Sigmoid colon (tissue), 4 donors: Measurements from ENCODE around the gene IGSF21.

ENCODE experiments used
- POLR2A ChIP-seq, 2 donors: fragments of 450-650 bp; IDR thresholded peaks; one replicate each; pipeline ENCODE4 v1.6.1; 2016; ENCODE audit warnings: antibody characterized with exemption in 2 of 2, mild to moderate bottlenecking in 2 of 2, moderate library complexity in 2 of 2
- POLR2AphosphoS5 ChIP-seq, 4 donors: sonication (generic); formaldehyde crosslinking; IDR thresholded peaks; one replicate each; pipeline ENCODE4 v1.6.1; 2017; ENCODE audit warnings: antibody characterized with exemption in 4 of 4
- TF ChIP-seq, protein P1 (sequence below), 4 experiments: fragments of 450-650 bp in 3 of 4; fragments of 200-600 bp in 1 of 4; IDR thresholded peaks; one replicate each; pipeline ENCODE4 v1.5.1; 2016 to 2019; ENCODE audit warnings: antibody characterized with exemption in 4 of 4, mild to moderate bottlenecking in 3 of 4, moderate library complexity in 2 of 4

GRCh38 chr1:18247151-18247550 lies 139.6 kb downstream of the IGSF21 start:
- TF ChIP-seq, protein P1, sequence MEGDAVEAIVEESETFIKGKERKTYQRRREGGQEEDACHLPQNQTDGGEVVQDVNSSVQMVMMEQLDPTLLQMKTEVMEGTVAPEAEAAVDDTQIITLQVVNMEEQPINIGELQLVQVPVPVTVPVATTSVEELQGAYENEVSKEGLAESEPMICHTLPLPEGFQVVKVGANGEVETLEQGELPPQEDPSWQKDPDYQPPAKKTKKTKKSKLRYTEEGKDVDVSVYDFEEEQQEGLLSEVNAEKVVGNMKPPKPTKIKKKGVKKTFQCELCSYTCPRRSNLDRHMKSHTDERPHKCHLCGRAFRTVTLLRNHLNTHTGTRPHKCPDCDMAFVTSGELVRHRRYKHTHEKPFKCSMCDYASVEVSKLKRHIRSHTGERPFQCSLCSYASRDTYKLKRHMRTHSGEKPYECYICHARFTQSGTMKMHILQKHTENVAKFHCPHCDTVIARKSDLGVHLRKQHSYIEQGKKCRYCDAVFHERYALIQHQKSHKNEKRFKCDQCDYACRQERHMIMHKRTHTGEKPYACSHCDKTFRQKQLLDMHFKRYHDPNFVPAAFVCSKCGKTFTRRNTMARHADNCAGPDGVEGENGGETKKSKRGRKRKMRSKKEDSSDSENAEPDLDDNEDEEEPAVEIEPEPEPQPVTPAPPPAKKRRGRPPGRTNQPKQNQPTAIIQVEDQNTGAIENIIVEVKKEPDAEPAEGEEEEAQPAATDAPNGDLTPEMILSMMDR (IDR thresholded peaks at IDR 0.05), result no peak
- TF ChIP-seq POLR2A (IDR thresholded peaks at IDR 0.05) (no peak), POLR2AphosphoS5 (IDR thresholded peaks at IDR 0.05) (no peak)
